ENCODE measurements around the gene IRF7.
A peak's percentile ranks its signal among the peaks of the same experiment; 100 is the strongest.
"Not testable (repeated sequence)": the region's sequence is repeated elsewhere in the genome, so short reads cannot be mapped to it uniquely, and the experiment has no call there.

The IRF7 gene

DNA sequence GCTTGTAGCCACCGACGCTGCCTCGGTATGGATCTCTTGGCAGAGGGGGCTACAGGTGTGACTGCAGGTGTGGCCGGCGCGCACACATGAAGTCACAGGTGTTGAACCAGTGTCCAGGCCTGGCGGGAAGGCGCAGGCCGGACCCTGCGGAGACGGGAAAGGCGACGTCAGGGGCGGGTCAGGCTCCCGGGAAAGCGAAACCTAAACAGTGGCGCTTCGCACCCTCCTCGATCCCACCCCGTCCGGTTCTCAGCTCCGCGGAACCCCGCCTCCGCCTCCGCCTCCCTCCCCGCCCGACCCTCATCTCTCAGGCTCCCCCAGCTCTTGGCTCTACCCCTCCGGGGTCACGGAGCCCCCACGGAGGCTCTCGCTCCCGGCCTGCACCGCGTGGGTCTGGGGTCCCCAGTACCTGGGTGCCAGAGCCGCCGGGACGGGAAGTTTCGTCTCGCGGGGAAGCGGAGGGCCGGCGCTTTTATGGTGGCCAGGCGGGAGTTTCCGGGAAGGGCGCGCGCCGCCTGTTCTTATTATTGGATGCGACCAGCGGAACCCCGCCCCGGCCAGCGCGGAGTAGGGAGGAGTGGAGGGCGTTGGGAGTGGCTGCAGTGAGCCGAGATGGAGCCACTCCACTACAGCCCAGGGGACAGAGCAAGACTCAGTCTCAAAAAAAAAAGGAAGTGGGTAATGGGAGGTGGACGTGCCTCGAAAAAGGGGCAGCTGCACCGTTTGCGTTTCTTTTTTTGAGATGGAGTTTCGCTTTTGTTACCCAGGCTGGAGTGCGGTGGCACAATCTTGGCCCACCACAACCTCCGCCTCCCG, at the start of gene IRF7:
Gene IRF7, minus strand, starts transcription at position 447 of the 816 bp plus-strand sequence. CDS start 586 bp downstream, outside the sequence.
- peak; percentile 91 for DNase-seq

DNA sequence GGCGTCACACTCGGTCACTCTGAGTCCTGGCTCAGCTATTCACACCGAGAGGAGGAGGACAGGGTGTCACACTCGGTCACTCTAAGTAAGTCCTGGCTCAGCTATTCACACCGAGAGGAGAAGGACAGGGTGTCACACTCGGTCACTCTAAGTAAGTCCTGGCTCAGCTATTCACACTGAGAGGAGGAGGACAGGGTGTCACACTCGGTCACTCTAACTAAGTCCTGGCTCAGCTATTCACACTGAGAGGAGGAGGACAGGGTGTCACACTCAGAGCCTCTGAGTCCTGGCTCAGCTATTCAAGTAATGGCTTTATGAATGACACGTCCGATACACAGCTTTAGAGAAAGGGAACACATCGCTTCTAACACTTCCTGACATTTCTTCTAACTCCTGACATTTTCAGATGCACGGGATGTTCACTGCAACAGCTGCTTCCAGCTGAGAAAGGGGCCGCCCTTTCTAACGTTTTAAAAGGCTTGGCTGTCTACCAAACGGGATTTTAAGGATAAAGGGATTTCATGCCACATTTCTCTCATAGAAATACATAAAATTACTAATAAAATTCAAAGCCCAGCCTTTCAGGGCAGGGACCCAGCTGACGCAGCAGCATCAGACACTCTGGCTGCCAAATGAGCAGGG, 49.4 kb upstream of the IRF7 start:
- peak; percentile 6 for DNase-seq

DNA sequence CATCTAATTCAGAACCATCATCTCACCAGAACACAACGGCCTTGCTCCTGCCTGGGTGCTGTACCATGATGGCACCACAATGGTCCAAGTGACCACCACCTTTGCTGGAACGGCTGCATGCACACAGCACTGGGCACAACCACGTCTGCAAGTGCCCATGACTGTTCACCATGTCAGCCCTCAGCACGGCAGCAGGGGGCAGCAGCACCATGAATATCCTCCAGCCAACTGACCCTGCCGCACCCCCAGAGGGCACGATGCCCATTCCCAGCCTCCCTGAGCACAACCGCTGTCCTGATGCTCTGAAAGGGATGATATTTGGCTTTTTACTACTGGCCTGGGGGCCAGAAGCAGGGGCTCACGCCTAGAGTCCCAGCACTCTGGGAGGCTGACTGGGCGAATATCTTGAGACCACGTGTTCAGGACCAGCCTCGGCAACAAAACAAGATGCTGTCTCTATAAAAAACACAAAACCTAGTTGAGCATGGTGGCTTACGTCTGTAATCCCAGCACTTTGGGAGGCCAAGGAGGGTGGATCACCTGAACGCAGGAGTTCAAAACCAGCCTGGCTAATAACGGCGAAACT, 47.0 kb upstream of the IRF7 start:
- peak; percentile 78 for DNase-seq

DNA sequence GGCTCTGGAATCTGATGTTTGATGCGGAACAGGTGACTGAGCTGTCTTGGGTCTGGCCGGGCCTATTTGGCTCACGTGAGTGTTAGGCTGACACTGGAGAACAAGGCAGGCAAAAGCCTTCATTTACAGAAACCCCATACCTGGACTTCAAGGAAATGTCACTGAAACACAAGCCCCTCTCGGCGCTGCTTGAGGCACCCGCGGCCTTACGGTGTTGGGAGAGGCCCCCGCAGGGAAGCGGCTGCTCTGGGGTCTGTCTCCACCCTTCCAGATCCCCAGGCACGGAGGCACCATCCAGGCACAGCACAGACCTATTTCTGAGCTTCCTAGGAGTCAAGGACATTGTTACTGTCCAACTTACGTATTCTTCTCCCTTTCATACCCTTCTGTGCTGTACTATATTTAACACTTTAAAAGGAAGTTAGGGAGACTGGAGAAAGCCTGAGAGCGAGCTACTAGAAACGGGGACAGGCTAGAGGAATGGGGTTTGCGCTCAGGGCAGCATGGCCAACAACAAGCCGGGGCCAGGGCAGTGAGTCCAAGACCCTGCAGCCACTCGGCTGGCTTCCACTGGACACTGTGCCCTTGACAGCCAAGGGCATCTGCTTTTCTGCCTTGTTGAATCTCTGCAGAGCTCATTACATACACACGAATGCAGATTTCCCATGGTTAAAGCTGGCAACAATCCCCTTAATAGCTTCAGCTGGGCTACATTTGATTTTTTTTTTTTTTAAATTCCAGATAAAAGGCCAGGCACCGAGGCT, 45.1 kb upstream of the IRF7 start:
- no peak for DNase-seq

DNA sequence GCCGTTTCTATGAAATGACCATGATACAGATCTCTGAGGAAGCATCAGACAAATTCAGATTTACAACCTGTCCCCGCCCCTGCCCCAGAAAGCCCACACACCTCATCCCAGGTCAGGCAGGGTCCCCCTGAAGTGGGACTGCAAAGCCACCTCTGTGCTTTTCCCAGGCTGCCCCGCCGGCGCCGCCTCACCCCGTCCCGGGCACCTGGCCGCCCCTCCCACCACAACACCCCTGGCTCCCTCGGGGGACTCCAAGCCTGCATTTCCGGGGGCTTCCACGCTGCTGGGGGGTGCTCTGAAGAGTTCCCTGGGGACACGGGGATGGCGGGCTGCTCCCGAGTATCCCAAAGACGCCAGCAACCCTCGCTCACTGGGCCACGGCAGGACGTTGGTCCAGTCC, 44.5 kb upstream of the IRF7 start:
- DNase-seq = no peak

DNA sequence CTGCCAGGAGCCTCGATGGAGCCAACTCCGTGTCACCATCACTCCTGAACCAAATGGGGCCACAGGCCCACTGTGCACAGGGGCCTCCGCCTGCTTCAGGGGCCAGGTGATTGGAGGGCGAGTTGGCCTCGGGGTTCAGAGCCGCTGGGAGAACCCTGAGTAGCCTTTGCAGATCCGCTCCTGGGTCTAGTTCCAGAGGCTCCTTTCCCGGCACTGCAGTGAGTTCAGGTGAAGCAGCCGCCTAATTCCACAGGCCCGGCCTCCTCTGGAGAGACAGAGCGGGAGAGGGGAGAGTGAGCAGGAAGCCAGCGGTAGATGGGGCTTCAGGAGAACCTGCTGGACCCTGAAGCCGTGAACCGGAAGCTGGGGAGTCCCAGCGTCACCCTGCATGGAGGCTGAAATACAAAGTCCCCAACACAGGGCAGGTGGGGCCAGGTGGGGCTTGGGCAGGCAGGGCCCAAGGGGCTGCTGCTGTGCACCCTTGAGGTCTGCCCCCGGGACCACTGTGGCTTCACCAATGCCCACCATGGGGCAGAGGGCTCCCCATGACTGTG, 43.9 kb upstream of the IRF7 start:
- no peak for DNase-seq

DNA sequence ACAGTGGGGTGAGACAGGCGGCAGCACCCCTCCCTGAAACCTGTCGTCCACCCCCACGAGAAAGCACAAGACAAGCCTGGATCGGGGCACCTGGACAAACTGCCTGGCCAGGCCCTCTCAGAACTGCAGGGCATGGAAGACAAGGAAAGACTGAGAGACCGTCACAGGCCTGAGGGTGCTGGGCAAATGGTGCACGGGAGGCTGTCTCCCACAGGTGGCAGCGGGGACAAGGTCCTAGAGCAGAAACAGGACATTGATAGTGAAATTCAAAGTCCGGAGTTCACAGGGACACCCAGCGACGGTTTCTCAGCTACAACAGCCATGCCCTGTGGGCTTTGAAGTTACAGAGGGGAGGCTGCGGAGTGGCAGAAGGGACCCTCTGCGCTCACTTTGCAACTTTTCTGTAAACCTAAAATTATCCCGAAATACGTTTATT, 42.0 kb upstream of the IRF7 start:
- DNase-seq = no peak

DNA sequence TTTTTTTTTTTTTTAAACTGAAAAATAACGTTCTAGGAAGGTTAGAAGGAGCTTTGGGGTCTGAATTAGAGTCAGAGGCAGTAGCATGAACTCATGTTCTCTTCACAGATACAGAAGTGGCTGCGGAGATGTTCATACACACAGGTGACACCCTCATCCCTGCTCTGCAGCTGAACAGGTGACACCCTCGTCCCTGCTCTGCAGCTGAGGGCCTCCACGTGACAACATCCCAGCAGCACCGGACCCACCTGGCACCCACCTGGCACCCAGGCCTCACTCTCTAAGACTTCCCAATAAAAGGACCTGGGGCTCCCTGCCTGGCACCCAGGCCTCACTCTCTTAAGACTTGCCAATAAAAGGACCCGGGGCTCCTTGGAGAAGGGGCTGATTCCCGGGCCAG, 41.1 kb upstream of the IRF7 start:
- DNase-seq = no peak

DNA sequence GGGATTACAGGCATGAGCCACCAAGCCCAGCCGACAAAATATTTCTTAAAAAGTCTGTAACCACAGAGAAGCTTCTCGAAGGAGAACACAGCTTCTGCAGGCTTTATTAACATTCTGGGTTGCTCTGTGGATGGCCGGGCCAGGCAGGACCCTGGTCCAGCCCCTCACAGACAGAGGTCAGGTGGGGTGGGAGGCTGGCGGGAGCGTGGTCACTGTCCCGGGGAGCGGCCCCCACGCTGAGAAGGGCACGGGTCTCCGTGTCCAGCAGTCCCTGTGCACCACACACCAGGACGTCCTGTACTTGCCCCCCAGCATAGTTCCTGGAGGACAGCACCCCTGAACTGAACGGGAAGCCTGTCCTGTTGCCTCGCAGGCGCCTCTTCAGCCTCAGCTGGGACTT, 40.7 kb upstream of the IRF7 start:
- DNase-seq = no peak

DNA sequence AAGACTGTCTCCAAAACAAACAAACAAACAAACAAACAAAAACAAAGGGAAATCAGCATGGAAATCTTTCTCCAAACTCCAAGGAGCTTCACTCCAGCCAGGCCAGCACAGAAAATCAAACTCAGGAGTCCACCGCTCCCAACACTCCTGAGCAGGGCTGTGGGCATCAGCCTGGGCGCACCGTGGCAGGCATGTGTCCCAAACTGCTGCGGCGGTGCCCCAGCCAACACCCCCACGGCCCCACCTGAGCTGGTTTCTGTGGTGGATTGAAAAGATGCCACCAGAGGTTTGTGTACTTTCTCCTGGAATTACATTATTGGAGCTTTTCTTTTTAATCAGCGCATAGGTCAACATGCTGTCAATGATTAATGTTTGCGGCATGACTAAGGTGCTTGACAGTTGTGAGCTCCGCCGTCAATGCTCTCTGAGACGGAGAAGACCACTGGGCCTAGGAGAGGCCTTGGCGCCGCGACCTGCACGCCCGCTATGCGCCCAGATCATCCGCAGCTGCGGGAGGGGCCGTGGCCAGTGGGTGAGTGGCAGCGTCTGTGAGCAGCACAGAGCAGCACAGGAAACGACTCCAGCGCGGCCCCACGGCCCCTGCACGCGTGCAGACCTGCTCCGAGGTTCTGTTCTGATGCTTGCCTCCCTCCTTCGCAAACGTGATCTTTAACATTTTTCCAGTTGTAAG, 39.4 kb upstream of the IRF7 start:
- no peak for DNase-seq

DNA sequence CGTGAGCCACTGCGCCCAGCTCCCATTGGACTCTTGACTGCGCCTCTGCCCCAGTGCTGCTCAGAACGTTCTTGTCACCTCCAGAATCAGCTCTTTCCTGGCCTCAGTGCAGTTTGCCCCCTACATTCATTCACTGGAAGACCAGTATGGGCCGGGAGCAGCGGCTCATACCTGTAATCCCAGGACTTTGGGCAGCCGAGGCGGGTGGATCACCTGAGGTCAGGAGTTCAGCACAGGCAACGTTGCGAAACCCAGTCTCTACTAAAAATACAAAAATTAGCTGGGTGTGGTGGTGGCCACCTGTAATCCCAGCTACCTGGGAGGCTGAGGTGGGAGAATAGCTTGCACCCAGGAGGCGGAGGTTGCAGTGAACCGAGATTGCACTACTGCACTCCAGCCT, 38.7 kb upstream of the IRF7 start:
- not testable (repeated sequence) for DNase-seq

DNA sequence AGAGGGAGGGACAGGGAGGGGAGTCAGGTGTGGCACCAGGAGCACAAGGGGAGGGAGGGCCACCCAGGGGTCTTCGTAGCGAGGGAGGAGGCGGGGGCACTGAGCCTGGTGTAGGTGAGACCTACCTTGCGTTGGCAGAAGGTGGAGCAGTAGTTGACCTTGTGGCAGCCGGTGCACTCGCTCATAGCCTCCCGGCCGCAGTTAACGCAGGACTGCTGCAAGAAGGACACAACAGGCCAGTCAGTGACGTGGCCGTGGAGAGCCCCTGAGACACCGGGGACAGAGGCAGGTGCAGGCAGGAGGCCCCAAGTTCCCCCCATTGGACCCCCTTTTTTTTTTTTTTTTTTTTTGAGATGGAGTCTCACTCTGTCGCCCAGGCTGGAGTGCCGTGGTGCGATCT, 38.1 kb upstream of the IRF7 start:
- DNase-seq = no peak

DNA sequence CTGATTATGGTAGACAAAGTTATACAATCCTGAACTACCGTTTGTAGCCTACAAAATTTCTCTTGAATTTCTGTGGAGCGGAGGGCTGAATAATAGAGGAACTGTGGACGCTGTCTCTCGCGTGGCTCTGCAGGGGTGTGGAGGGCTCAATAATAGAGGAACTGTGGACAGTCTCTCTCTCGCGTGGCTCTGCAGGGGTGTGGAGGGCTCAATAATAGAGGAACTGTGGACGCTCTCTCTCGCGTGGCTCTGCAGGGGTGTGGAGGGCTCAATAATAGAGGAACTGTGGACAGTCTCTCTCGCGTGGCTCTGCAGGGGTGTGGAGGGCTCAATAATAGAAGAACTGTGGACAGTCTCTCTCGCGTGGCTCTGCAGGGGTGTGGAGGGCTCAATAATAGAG, 37.4 kb upstream of the IRF7 start:
- not testable (repeated sequence) for DNase-seq

DNA sequence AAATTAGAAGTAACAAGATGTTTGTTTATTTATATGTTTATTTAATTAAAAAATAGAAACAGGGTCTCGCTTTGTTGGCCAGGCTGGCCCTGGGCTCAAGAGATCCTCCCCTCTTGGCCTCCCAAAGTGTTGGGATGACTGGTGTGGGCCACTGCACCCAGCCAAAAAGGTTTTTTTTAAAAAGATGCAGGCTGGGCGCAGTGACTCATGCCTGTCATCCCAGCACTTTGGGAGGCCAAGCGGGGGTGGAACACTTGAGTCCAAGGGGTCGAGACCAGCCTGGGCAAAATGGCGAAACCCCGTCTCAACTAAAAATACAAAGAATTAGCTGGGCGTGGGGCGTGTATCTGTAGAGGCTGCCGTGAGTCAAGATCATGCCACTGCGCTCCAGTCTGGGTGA, 34.7 kb upstream of the IRF7 start:
- DNase-seq = no peak

DNA sequence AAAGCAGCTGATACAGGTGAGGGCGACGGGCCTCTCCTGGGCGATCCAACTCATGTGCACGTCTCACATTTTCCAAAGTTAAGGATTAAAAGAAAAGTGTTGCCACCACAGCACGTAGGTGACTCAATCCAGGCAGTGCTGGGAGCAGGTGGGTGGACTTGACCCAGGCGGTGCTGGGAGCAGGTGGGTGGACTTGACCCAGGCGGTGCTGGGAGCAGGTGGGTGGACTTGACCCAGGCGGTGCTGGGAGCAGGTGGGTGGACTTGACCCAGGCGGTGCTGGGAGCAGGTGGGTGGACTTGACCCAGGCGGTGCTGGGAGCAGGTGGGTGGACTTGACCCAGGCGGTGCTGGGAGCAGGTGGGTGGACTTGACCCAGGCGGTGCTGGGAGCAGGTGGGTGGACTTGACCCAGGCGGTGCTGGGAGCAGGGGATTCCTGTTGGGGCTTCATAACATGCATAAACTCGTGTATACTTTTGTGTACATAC, 32.0 kb upstream of the IRF7 start:
- not testable (repeated sequence) for DNase-seq

DNA sequence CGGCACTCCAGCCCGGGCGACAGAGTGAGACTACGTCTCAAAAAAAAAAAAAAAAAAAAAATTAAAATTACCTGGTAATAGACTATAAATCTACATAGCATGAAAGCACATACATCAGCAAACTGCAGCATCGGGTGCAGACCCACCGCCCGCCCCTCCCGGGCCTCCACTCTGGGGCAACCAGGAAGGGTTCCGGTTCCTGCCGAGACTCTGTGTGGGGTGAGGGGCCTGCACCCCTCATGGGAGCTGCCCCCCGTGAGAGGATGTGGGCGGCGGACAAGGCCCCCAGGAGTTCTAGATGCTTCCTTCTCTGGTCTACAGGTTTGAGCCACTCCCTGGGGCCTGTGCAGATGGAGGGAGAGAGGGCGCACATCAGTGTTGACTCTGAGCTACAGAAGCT, 30.5 kb upstream of the IRF7 start:
- no peak for DNase-seq

DNA sequence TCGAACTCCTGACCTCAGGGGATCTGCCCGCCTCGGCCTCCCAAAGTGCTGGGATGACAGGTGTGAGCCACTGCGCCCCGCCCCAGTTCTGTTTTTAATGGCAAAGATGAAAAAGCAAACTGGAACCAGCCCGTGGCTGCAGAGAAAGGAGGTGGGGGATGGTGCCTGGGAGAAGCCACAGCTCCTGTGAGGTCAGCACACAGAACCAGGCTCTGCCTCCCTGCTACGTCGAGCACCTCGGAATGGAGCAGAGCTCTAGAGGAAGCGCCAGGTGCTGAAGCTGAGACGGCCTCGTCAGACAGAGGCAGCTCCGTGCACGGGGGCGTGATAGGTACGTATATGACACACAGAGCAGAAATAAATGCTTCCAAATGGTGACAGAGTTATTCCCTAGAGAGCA, 29.8 kb upstream of the IRF7 start:
- DNase-seq = no peak

DNA sequence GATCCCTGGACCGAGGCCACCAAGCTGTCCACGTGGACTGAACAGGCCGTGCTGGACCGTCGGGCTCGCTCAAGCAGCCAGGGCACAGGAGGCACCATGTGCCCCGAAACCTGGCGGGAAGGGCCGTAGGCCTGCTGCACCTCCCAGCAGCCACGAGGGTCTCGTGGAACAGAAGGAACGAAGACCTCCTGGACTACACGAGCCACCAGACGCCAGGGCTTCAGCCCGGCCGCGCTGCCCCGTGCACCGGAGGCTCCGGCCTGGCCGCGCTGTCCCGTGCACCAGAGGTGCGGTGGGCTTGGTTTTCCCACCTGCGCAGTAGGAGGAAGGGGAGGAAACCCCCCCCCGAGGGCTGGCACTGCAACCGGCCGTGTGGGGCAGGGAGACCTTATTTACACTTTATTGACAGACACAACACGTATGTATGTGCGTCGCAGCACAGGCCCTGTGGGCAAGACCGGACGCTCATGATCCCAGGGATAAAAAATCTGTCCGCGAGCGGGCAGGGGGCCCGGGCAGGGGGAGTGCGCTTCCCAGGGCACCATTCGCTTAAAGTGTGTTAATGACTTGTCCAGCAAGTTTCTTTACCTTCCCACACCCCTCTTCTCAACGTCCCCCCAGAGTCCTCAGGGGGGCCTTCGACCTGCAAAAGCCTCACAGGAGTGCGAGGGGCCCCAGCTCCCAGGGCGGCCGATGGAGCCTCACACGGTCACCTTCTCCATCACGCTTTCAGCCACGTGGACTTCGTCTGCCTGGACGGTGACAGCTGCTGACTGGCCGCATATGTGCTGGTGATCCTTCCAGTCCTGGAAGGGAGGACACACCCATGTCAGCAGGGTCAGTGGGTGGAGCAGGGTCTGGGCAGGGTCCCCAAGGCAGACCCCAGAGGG, 28.3 kb upstream of the IRF7 start:
- DNase-seq = no peak

DNA sequence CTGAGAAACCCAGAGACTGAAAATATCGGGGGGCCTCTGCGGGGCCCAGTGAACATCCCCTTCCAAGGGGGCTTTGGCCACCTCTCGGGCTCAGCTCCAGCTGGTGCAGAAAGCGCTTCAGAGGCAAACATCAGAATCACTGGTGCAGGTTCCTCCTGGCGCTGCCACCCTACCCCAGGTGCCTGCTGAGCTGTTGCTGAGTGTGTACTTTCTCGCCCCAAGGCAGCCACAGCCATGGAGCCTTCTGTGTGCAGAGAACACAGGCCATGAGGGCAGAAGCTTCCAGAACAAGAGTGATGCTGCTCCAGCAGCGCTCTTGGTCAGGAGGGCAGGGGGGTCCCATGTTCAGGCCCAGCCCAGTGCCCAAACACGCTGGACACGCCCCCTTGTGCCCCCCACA, 27.6 kb upstream of the IRF7 start:
- DNase-seq = no peak

DNA sequence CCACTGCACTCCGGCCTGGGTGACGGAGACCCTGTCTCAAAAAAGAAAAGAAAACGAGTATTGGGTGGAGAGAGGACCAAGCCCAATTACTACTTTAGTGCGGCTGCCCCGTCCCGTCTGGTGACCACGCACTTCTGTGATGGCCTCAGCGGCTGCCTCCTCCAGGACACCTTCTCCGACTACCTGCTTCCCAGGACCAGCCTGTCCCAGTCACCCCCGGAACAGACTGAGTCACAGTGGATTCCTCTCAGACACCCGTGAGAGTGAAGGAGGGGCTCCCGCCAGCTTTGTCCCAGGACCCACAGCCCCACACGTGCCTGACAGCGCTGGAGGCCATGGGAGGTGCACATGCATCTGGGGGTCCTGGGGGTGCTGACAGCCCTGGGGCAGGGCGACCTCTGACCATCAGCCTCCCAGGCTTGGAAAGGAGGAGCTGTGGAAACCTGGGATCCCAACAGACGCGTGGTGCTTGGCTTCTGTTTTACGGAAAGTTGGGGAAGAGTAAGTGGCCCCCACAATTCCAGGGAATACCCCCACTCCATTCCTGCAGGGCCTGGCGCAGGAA, 26.1 kb upstream of the IRF7 start:
- DNase-seq = no peak
